PFSK-1 (cell line): ENCODE results near the gene TEX2.

Experiments
- FOXP2 ChIP-seq: optimal IDR thresholded peaks from 2 replicates; pipeline ENCODE3; 2011; ENCODE audit warnings: borderline replicate concordance, control low read depth, inconsistent platforms; ENCODE audit not compliant: insufficient read depth; ENCODE audit errors: extremely low read length, extremely low read depth
- POLR2AphosphoS5 ChIP-seq: IDR thresholded peaks from 2 replicates; pipeline ENCODE4 v1.6.1; 2012; ENCODE audit warnings: low read depth, mild to moderate bottlenecking, control low read depth, low read length, moderate library complexity
- REST ChIP-seq, 2 experiments: IDR thresholded peaks; 2 replicates each; pipeline versions ENCODE4 v1.6.1 to v1.8.0; 2011 to 2012; ENCODE audit warnings: low read depth in 2 of 2, low read length in 2 of 2, control low read depth in 1 of 2, inconsistent platforms in 1 of 2, mild to moderate bottlenecking in 1 of 2, moderate library complexity in 1 of 2; ENCODE audit not compliant: insufficient read depth in 1 of 2
- SIN3A ChIP-seq: IDR thresholded peaks from 2 replicates; pipeline ENCODE4 v1.6.1; 2012; ENCODE audit warnings: mild to moderate bottlenecking, low read length, moderate library complexity, borderline replicate concordance; ENCODE audit not compliant: insufficient read depth
- TAF1 ChIP-seq: IDR thresholded peaks from 2 replicates; pipeline ENCODE4 v1.6.1; 2012; ENCODE audit warnings: low read length, control low read depth, borderline replicate concordance; ENCODE audit not compliant: insufficient read depth

TEX2 gene

GRCh38 chr17:64304551-64304950 lies 41.5 kb upstream of the TEX2 start:
- TF ChIP-seq POLR2AphosphoS5 (no peak), TAF1 (no peak), SIN3A (no peak), REST (IDR thresholded peaks at IDR 0.05; ENCODE audit: insufficient read depth in 1 of 2, low read depth in 2 of 2, low read length in 2 of 2) (no peak), FOXP2 (no peak)

GRCh38 chr17:64300699-64300965 lies 37.6 kb upstream of the TEX2 start:
- TF ChIP-seq REST (IDR thresholded peaks at IDR 0.05; ENCODE audit: insufficient read depth in 1 of 2, low read depth in 2 of 2, low read length in 2 of 2) = no peak
- TF ChIP-seq TAF1 = no peak
- TF ChIP-seq POLR2AphosphoS5 = no peak
- no peak for TF ChIP-seq FOXP2
- no peak for TF ChIP-seq SIN3A

GRCh38 chr17:64297467-64298088 lies 34.5 kb upstream of the TEX2 start:
- TF ChIP-seq POLR2AphosphoS5 (no peak), TAF1 (no peak), SIN3A (no peak), FOXP2 (no peak), REST (IDR thresholded peaks at IDR 0.05; ENCODE audit: insufficient read depth in 1 of 2, low read depth in 2 of 2, low read length in 2 of 2) (no peak)

- no peak for TF ChIP-seq POLR2AphosphoS5
- TF ChIP-seq REST (IDR thresholded peaks at IDR 0.05; ENCODE audit: insufficient read depth in 1 of 2, low read depth in 2 of 2, low read length in 2 of 2) = no peak
- no peak for TF ChIP-seq FOXP2
- no peak for TF ChIP-seq TAF1
- TF ChIP-seq SIN3A = no peak
Measured at GRCh38 chr17:64296246-64296645, 33.2 kb upstream of the TEX2 start.

- TF ChIP-seq SIN3A = no peak
- TF ChIP-seq TAF1 = no peak
- no peak for TF ChIP-seq FOXP2
- no peak for TF ChIP-seq POLR2AphosphoS5
- TF ChIP-seq REST (IDR thresholded peaks at IDR 0.05; ENCODE audit: insufficient read depth in 1 of 2, low read depth in 2 of 2, low read length in 2 of 2) = no peak
Measured at GRCh38 chr17:64295146-64295545, 32.1 kb upstream of the TEX2 start.
